Fibroblast of skin of right biceps (primary cell): ENCODE results near the gene TMPRSS5.
"Not testable (repeated sequence)": the region's sequence is repeated elsewhere in the genome, so short reads cannot be mapped to it uniquely, and the experiment has no call there.

Source experiments
- DNase-seq: peaks from one replicate; pipeline ENCODE4 v3.0.0-alpha.2; 2013

The TMPRSS5 gene

DNA sequence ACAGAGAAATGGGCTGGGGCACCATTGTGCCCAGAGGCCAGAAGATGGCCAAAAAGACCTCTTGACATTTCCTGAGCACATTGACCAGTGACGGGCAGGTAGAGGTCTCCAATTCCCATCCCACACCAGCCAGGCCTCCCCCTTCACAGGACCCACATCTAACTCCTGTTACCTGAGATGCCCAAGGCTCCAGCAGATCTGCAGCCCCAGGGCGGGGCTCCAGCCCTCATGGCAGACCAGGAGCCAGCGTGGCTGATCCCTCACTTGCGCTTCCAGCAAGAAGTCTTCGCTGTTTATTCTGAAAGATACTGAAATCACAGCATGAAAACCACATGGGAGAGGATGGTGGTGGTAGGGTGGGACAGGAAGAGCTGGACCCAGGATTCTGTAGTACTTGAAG lies 9.0 kb downstream of the TMPRSS5 start:
- DNase-seq: no peak

DNA sequence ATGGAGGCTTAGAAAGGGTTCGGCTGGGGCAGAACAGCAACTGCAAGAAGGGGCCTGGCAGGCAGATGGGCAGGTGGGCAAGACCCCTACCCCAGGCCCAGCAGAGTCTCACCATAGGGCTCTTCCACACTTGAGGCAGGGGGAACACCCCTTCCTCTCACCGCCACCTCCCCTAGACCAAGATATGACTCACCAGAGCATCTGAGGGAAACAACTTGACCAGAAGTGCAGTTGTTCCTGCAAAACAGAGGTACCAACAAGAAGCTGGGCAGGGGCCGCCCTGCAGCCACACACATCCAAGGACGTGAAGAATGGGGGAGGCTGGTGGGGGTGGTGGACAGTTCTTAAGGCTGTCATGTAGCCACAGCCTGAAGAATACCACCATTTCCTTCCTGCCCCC lies 10.9 kb downstream of the TMPRSS5 start:
- no peak for DNase-seq

DNA sequence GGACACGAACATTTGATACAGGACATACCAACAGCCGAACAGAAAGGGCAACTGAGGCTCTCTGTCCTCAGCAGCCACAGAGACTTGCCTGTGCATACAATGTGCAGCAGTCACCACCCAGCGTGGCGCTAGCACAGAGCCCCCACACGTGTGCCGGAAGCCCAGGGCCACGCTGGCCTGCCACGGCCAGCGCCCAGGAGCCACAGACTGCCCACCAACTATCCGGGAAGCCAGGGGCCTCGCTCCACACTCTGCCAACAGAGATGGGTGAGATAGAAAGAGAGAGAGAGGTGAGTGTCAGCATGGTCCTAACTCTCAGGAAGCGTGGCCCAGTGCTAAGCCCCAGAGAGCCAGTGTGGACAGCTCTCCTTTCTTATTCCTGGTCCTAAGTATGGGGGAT lies 11.7 kb downstream of the TMPRSS5 start:
- DNase-seq: no peak

DNA sequence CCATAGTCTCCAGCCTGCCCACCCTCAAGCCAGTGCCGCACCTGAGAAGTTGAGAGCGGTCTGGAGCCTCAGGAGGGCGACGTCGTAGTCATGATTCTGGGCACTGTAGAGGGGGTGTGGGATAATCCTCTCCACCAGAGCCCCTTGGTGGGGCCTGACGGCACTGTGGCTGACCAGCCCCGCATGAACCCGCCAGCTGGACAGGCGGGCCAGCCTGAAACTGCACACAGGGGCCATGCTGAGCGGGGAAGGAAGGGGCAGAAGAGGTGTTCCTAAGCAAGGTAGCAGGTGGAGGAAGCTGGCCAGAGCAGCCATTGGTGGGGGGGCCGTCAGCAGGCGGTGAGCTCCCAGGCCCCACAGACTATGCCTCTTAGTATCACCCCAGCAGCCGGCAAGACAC lies 13.1 kb downstream of the TMPRSS5 start:
- no peak for DNase-seq

DNA sequence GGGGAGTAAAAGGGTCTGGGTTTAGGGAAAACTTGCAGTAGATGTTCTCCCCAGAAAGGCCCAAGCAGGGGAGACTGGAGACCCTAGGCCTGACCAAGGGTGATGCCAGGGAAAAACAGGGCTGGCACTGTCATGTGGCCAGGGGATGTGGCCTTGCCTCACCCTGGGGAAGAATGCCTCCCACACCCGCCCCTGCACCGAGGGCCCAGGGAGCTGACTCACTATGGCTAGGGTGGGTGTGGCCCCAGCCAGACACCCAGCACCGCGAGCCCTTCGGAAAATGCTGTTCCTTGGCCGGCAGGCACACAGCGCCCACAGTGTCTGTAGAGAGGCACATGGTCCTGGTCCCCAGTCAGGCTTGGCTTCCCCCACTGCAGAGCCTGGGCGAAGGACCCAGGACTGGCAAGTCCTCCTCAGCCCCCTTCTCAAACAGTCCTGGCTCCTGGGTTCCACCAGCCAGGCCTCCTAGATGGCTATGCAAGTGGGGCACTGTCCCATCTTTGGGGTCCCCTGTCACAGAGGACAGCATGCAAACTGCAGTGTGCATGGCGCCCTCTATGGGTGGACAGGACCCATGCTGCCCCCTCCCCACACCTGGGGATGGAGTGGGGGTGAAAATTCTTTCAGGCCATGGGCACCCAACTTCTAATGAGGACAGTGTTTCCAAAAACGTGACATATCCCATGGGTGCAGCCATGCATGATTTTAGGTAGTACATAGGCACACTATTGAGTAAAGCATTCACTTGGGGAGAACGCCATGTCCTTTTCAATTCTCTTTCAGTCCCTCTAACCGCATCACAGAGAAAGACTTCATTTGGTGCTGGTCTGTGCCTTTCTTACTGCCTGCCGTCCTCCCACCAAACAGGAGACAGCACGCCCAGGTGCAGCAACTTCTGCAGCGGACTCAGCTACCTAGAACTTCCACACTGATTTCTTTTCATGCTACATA lies 15.2 kb downstream of the TMPRSS5 start:
- peak; percentile 66 for DNase-seq

DNA sequence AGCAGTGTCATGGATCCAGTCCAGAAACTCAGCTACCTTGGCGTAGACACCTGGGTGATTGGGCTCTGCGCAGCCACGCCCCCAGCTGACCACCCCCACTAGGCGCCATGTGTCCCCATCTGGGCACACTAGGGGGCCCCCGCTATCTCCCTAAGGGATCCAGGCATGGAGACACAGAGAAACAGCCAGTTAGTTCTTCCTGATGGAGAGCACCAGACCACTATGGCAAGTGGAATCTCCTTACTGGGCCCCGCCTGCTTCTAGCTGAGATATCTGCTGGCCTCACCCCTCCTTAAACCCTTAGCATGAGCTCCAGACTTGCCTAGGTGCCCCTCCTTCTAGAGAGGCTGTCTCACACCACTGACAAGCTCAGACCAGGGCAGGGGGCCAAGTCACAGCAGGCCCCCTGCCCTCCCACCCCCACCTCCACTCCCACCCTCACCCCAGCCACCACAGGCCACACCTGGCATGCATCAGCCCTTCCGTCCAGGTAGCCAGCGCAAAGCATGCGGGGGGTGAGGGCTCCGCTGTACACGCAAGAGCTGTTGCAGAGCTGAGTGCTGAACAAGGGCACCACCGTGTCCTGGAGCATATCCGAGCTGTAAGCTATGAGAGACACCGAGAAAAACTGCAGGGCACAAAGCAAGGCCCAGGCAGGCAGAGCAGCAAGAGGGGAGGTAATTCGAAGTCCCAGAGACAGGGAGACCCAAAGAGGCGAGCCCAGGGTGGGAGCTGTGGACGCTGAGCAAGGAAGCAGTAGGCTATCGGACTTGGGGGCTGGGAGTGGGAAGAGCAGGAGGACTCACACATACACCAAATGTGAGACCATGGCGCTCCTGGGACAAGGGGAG lies 16.1 kb downstream of the TMPRSS5 start:
- no peak for DNase-seq

DNA sequence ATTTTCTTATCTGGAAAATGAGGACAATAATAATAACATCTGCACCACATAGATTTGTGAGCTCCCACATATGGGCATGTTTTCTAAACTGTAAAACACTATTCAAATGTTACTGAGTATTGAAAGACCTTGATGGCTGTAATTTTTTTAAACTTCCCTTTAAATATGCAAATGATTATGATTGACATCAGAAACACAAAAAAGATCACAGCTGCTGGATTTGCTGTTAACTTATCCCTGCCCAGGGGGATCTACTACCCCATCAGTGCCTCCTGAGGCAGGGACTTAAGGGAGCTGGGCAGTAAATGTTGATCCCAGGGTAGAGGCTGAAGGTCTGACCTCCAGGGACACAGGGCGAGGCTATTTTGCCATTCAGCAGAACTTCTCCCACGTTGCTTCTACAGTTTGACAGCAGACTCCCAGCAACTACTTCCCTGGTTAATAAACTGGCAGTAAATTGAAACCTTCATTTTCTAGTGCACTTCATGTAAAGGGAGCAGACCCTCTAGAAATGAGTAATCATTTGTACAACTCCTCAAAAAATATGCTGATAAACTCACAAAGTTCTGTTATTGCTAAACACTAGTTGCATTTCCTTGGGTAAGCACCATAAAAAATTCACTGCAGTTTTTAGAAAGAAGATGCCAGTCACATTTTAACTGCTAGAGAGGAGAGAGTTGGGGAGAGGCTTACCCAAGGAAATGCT lies 20.3 kb downstream of the TMPRSS5 start:
- DNase-seq: no peak

DNA sequence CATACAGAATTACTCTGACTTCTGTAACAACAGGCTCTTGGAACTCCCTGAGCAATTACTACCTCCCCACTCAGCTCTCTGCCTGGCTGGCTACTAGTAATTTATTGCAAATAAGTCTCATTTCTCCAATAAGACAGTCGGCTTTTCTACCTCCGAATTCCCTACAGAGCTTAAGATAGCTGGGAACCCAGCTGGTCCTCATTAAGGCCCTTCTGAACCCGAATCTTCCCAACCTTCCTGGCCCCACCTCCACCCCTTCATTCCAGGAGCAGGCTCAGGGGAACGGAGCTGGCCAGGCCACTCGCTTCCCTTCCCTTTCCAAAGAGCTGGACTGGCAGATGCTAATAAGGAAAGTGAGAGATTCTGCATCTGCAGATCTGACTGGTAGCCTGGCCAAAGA lies 21.6 kb downstream of the TMPRSS5 start:
- DNase-seq: peak; percentile 39

DNA sequence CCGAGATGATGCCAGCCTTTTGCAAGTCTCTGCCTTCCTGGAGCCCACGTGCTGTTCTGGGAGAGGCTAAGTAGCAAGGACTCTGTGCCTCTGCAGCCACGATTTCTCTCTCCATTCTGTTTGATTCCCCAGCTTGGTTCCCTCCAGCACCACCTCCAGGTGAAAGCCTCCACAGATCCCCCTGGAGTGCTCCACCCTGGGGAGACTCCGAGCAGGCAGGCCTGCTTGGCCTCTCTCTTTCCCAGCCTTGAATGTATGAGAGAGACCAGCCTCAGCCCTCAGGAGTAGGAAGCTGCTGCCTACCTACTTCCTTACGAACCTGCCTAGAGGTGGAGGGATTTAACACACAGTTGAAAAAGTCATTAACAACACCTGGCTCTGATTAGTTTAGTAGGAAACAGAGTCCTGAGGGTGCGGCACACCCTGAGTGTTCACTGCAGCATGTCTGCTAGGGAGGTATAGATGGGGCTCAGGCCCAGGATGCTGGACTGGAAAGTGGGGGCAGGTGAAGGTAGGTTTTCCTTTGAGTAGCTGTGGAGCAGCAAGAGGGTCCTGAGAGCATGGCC lies 22.5 kb downstream of the TMPRSS5 start:
- no peak for DNase-seq

DNA sequence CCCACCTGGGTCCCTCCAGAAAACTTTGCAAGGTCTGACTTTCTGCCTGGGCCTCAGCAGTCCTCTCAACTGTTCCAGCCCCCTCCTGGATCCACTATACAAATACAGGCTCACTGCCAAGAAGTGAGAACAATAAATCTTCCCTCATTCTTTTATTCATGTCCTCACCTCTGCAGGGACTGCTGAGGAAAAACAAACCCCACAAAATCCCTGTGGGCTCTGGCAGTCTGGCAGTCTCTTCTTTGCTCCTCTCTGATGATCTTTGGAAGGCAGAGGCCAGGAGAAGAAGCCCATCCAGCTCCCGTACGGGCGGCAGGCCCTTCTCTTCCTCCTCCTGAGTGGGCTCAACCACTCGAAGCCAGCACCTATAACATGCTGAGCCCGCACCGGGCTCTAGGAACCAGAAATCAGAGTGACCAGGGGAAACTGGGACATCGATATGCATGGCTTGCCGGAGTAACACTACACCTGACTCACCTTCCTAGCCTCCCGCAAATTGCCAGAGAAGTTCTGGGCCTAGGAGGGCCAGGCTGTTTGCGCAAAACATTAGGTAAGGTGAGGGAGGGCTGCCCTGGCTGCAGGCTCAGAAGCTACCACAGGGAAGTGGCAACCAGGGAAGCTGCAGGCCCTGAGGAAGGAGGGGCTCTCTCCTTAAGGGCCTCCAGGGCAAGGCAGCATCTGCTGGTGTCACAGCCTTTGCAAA lies 24.2 kb downstream of the TMPRSS5 start:
- peak; percentile 80 for DNase-seq

DNA sequence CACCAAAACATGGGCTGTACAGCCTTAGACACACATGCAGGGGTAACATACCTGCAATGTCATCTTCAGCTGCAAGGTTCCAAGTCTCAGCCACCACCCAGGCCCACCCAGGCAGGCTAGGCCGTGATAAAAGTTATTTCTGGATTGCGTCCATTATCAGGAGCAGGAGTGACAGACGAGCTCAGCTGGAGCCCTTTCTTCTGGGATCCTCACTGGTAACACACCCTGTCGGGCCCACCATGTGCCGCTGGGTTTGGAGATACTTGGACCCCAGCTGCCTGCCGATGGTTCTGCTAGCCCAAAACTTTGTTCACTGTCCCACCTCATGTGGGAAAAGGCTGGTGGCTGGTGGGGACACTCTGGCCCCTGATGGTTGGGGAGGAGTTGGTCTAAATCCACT lies 24.8 kb downstream of the TMPRSS5 start:
- DNase-seq: no peak

DNA sequence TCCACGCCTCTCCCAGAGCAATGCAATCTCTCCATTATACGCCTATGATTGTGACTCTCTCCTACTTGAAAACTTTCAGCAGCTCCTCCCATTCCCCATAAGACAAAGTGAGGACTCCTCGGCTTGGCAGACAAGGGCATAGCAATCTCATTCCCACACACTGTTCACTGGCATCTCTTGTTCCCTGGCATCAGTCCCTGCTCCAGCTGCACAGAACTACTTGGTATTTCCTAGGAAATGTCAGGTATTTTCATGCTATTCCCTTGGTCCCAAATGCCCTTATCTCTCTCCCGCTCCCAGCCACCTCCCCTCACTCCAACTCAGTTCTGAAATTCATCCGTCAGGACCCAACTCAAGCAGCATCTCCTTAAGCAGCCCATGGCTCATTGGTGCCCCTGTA lies 28.4 kb downstream of the TMPRSS5 start:
- no peak for DNase-seq

DNA sequence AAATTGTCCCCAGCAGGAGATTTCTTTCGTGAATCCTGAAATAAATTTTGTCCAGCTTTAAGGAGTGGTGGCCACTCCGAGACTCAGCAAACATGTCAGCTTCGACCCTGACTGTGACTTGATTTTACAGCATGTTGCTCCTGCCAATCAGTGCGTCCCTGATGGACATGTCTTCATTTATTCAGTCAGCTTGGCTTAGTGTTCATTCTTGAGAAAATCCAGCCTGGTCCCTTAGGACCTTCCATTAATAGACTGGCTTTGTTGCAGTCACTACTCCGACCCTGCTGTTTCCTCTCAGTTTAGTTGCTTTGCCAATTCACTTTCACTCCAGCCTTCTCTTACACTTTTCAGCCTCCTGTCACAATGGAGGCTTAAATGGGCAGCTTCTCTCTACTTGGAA lies 30.5 kb downstream of the TMPRSS5 start:
- DNase-seq: peak; percentile 66

DNA sequence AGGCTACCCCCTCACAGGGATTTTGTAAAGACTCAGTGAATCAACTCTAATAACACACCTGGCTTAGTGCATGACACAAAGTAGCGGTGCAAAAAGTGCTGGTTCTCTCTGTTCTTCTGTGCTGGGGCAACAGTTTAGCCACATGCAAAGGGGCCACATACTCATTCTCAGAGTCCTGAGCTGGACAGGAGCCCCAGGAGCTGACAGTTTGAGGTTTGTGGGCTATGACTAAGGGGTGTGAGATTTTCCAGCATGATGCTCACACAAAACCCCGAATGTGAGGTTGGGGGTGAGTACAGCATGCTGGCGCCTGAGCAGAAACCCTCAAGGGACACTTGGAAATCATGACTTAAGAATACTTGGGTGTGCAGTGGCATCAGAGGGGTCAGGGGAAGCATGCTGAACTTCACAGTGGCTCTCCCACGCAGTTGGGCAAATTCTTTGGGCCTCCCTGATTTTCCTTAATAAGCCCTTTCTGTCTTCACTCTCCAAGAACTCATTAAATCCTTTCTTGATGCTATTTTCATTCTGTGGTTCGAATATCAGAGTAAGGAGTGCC lies 31.0 kb downstream of the TMPRSS5 start:
- peak; percentile 99 for DNase-seq

DNA sequence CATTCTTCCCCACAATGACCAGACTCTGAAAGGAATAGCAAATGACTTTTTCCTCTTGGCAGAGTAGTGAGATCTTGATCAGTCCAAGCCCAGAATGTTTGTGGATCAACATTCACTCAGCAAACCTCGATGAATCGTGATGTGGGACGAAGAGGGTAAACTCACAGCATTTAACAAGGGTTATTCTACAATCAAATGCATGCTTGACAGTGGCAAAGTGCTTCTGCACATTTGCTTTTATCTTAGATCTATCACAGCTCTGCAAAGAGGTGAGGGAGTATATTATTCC lies 31.8 kb downstream of the TMPRSS5 start:
- peak; percentile 48 for DNase-seq

DNA sequence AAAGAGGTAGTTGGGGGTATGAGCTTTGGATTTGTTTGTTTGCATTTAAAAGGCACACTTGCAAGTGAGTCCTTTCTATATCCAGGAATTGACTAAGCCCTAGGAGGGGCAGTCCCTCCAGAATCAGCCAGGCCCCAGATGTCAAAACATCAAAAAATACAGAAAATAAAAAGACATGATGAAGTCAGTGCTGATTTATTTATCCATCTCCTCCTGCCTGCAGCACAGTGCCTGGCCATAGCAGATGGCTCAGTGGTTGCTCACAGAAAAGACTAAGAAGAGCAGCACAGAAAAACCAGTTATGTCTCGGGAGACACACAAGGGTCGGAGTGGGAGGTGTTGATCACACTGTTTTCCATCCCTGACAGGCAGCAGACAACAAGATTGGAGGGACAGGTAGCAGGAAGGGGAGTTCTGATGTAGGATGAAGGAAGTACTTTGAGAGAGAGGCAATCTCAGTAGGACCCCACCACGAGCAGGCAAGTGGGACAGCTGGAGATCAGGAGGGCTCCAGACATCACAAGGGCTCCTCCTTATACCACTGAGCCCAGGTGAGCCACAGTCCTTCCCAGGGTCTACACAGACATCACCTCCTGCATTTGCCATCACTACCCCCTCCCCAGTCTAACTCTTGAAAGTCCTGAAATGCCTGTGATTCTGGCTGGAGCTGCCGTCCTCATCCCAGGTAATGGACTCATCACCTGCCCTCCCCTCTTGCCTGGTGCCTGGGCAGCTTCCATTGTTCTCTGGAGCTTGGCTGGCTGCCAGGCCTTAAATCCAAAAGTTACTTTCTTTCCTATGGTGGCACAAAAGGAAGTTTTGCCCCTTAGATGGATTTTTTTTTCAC lies 32.3 kb downstream of the TMPRSS5 start:
- DNase-seq: peak; percentile 47

DNA sequence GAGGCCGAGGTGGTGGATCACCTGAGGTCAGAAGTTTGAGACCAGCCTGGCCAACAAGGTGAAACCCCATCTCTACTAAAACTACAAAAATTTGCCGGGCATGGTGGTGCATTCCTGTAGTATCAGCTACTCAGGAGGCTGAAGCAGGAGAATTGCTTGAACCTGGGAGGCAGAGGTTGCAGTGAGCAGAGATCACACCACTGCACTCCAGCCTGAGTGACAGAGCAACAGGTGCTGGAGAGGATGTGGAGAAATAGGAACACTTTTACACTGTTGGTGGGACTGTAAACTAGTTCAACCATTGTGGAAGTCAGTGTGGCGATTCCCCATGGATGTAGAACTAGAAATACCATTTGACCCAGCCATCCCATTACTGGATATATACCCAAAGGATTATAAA lies 34.2 kb downstream of the TMPRSS5 start:
- not testable (repeated sequence) for DNase-seq

DNA sequence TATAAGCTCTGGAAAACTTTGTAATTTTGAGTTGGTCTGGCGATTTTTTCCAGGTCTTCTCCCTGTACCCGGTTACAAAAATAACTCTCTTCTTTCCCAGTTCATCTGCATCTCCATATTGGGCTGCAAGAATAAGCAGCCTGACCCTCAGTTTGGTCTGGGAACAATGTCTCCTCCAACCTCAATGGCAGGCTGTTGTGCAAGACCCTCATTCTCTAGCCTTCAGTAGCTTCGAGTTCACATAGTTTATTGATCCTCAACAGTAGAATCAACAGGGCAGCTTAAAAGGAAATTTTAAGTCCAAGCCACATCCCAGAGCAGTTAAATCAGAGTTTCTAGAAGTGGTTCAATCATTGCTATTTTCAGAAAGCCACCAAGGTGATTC lies 35.3 kb downstream of the TMPRSS5 start:
- DNase-seq: no peak

DNA sequence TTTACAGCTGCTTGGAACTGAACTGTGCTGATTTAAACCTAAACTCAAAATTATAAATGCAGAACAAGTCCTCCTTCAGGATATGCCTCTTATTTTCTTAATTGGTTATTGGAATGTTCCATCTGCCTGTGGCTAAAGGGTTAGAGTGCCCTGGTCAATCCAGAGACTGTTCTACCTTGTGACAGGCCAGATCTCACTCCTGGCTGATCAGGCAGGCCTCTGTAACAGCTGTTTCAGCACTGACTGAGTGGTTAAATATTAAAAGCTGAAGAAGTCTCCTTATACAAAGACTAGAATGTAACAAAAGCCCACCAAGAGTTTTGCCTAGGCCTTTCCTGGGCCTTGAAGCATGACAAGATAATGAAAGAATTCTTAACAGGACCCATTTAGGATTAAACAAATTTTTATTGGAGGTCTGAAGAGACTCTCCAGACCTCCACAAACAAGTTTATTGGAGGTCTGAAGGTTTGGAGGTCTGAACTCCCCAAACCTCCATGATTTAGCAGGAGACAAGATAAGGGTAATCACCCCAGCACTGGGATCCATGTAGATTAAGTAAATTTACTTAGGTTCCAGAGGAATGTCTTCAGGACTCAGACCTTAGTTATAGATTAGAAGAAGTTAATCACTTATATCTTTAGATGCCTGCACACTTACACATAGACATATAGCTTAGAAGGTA lies 35.8 kb downstream of the TMPRSS5 start:
- DNase-seq: no peak

DNA sequence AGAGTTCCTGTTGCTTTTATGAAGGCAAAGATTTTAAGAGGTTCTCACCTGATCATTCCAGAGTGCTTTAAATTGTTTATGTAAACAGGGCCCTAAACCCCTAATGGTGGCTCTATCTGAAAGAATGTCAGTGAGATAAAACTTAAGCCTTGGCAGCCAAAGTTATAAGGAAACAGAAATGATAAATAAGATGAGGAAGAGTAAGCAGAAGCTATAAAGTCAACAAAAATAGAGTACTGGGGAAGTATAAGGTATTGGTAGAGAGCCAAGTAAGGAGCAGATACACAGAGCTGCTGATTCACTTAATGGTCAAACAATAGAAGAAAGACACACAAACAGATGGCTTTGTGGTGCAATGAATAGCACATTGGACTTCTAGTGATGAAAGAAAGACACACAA lies 37.9 kb downstream of the TMPRSS5 start:
- no peak for DNase-seq

DNA sequence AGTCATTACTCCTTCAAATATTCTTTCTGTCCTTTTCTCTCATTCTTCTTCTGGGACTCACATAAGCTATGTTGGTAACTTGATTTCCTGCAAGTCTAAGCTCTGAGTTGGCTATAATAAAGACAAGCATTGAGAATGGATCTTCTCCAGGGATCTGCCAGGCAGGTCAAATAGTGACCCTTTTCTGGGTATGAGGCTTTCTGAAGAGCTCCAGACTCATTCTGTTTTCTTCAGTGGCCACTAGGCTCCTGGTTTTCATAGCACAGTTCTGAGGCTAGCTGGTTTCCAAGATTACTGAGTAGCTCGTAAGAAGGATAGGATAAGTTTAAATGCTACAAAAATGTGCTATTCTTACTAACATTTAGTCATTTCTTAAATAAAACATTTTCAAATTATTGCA lies 38.3 kb downstream of the TMPRSS5 start:
- no peak for DNase-seq
